GM19193 (cell line): ENCODE measurements around the gene ZNF692.

Experiments
- POLR2A ChIP-seq: IDR thresholded peaks from 4 replicates; pipeline ENCODE4 v1.6.1; 2011; ENCODE audit not compliant: insufficient read depth, insufficient read length; ENCODE audit errors: extremely low read depth

Gene ZNF692

DNA sequence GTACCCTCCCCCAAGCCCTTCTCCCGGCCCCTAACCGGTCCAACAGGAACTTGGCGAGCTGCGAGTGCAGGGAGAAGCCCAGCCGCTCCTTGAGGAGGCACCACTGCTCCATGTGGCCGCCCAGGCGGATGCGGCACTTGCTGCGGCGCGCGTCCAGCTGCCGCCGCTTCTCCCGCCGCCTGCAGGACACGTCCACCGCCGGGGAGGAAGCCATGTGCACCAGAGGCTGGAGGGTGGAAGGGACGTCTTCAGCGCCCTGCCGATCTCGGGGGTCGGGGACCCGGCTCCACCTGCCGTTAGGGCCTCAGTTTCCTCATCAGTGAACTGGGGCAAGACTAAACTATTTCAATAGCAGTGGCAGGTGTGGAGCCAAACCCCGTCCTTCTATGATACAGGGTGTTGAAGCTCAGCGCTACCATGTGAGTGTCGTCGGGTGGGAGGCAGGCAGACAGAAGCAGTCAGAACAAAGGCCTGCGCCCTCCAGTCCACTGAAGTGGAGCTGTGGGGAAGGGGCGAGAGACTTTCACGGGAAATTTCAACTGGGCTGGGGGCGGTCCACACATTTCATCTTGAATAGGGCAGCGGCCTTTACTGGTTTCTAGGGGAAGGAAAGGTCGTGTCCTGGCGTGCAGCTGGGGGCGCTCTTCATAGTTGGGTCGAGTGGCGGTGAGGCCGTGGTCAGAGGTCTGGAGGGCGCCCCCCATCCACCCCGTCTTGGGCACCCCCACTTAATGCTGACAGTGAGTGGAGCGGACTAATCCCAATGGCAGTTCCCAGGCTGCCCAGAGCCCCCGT, 592 bp downstream of the ZNF692 start:
- TF ChIP-seq POLR2A: peak; percentile 39

DNA sequence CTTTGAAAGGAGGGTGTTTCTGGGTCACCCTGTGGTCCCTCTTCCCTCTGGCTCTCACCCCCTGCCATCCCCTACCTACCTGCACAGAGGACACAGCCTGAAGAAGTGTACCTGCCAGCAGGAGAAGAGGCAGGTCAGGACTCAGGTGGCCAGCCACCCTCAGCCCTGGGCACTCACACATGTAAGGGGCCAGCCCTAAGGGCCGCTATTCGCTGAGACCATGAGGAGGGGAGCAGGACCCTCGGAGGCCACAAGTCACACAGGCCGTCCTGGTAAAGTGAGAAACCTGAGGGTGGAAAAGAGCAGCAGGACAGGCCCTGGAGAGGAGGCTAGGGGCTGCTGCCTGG, 1.2 kb downstream of the ZNF692 start:
- no peak for TF ChIP-seq POLR2A

DNA sequence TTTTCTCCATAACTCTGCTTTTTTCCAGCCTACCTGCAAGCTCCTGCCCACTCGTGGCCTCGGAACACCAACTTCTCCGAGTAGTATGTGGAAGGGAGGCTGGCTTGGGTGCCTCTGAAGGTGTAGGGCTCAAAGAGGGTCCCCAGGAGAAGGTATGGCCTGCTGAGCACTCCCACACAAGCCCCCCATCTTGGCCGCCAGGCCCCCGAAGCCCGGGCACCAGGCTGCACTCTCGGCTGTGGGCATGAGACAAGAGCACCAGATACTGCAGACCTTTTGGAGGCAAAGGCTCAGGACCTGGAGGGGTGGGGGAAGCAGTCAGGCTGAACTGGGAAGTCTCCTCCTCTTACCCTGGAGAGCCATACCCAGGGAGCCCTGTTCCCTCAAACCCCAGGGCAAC, 1.7 kb downstream of the ZNF692 start:
- no peak for TF ChIP-seq POLR2A

DNA sequence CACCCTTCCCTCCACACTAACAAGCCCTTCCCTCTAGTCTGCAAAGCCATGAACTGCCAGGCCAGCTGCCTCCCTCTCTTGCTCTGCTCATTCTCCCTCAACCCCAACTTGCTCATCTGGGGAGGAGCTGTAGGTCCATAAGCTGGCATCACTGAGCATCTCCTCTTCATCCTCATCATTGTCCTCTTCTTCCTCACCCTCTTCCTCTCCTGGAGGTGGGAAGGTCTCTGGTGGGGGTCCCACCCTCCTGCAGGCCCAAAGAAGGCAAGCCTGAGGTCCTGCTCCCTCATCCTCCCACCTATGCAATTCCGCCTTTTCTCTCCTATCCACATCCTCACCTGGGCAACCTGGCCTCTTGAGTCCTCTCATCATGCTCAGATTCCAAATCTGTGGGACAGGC, 2.7 kb downstream of the ZNF692 start:
- TF ChIP-seq POLR2A: no peak

- TF ChIP-seq POLR2A: no peak
Observed at GRCh38 chr1:248855580-248855979, 3.3 kb downstream of the ZNF692 start.

GRCh38 chr1:248853663-248854375, 5.1 kb downstream of the ZNF692 start:
- no peak for TF ChIP-seq POLR2A

DNA sequence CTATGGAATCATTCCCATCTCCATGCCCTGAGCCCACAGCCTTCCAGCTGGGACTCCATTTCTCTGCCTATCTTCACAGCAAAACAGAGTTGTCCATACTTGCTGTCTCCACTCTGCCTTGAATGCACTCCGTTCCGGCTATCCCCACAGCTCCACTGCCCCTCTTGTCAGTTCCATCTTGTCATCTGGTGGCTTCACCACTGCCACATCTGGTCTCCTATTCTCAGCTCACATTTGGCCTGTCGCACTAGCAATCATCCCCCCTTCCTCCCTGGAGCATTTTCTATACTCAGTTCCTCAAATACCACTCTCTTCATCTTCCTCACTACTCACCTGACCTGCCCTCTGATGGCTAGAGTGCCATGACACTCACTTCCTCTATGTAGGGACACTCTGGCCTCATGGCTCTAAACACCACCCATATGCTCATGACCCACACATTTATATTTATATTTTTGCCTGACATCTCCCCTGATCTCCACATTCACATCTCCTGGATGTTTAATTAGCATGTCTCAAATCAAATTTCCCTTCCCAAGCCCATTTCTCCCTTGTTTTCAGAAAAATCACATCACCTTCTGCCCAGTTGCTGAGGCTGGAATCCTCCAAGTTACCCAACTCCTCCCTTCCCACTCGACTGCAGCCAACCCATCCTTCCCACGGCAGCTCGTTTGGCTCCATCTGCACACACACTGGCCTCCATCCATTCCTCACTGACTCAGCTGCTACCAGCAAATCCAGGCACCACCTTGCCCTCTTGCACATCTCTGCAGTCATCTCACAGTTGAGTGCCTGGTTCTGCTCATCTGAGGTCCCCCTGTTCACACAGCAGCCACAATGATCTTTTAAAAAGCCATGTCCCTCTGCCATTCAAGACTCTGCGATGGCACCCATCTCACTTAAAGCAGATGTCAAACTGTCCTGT, 6.1 kb downstream of the ZNF692 start:
- no peak for TF ChIP-seq POLR2A

GRCh38 chr1:248851390-248851789, 7.5 kb downstream of the ZNF692 start:
- no peak for TF ChIP-seq POLR2A

DNA sequence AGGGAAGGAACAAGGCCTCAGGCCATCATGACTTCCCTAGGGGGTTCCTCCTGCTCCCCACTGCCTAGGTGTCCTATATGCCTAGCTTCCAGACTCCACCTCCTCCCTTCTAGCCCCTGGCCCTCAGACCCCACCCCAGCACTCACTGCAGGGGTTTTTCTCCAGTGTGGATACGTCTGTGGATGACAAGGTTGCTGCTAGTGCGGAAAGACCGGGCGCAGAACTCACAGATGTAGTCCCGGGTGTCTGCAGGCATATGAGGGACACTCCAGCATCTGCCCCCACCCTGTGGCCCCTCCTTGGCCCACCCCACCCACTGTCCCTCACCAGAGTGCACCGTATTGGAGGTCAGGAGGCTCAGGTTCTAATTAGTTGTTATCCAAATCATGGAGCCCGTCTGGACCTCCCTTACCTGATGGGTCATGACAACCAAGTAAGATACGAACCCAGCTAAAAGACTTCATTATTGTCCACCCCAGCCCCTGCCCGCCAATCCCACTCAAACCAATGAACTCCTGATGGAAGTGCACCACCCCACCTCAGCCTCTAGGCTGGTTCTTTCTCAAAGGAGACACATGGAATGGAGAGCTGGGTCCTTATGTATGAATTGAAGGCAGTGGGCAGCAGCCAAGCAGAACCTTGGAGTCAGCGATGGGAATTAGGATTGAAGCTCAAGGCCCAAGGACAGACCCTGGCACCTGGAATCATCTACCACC, 8.2 kb downstream of the ZNF692 start:
- peak; percentile 10 for TF ChIP-seq POLR2A

DNA sequence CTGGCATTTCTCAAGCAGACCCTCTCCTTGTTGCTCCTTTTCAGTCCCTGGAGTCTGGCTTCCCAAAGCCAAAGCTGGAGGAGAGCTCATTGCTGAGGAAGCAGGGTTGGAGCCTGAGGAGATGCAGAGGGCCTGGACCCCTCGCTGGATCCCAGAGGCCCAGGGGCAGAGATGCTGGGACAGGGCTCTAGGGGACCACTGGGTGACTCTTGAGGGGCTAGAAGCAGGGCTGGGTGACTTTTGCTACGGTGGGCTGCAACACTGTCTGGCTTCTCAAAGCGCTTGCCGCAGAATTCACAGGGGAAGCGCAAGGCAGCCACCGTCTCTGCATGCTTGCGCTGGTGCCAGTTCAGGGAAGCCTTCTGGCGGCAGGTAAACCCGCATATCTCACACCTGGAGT, 8.8 kb downstream of the ZNF692 start:
- no peak for TF ChIP-seq POLR2A

- TF ChIP-seq POLR2A: no peak
Observed at GRCh38 chr1:248849637-248850036, 9.2 kb downstream of the ZNF692 start.

DNA sequence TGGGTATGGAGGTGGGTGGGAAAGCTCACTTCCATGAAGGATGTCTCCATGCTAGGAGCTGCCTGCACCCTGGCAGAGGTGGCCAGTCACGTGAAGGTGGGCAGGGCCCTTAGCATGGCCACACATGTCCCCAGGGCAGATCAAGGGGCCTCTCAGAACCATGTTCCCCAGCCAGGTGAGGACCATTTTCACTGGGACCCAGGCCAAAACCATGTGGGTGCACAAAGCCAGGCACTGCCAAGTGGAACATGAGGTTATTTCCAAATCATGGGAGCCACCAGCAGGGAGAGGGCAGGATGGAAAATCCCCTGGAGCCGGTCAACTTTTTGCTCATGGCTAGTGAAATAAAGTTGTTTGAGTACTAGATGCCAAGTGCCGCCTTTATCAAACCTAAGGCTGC, 9.7 kb downstream of the ZNF692 start:
- TF ChIP-seq POLR2A: no peak

DNA sequence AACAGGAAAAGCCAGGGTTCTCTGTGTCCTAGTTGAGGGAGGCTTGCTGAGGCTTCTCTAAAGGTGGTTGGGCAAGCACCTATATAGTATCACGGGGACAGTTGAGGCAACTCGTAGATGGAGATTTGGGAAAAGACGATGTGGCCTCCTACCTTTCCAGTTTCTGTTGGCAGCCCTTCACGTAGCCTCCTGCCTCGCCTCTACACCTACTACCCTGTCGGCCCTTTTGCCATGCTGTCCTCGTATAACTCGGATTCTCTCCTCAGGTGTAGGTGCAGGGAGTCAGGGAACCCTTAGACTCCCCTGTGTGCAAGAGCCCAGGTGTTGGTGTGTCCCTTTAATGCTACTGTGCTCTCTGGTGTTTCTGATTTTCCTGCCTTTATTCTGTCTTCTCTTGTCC, 10.3 kb downstream of the ZNF692 start:
- no peak for TF ChIP-seq POLR2A

DNA sequence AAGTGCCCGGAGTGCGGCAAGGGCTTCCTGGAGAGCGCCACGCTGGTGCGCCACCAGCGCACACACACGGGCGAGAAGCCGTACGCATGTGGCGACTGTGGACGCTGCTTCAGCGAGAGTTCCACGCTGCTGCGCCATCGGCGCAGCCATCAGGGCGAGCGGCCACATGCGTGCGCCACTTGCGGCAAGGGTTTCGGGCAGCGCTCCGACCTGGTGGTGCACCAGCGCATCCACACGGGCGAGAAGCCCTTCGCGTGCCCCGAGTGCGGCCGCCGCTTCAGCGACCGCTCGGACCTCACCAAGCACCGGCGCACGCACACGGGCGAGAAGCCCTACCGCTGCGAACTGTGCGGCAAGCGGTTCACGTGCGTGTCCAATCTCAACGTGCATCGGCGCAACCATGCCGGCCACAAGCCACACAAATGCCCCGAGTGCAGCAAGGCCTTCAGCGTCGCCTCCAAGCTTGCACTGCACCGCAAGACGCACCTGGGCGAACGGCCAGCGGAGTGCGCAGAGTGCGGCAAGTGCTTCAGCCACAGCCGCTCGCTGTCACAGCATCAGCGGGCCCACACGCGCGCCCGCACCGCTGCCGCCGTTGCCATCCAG, 10.8 kb downstream of the ZNF692 start:
- TF ChIP-seq POLR2A: no peak
